HCT116 (cell line): ENCODE results near the gene SELENBP1. TPM values are rescaled to one million over a fixed set of nuclear protein-coding genes. Genes with fewer than 3 reads are reported as not detected.

Source experiments
- ATAC-seq: fragments of 200-7000 bp; cut with Tn5 transposase; 2 replicates; pipeline ENCODE4 v1.9.1; 2020; ENCODE audit warnings: mild to moderate bottlenecking, moderate library complexity
- BruUV-seq: library from RNA; stranded (reverse); fragments of 400-500 nt; replicated peaks from 2 replicates; lab custom pipeline; 2021; lab: Mats Ljungman, UMichigan
- CTCF ChIA-PET: fragments of 300-600 bp; sonication (Branson Sonifier 250); formaldehyde crosslinking; loops from one replicate; lab custom pipeline; 2021; ENCODE audit warnings: antibody characterized with exemption; lab: Charles Lee
- POLR2A ChIA-PET: fragments of 300-600, 350-600 bp; sonication (Branson Sonifier 250); formaldehyde crosslinking; loops from one replicate; lab custom pipeline; 2021; ENCODE audit warnings: antibody characterized with exemption; lab: Charles Lee
- RAD21 ChIA-PET, 2 experiments: fragments of 300-600 bp; sonication (Branson Sonifier 250); formaldehyde crosslinking; loops; one replicate each; lab custom pipeline; 2023; ENCODE audit warnings: low total read pairs in 2 of 2; ENCODE audit not compliant: uncharacterized antibody in 2 of 2, unreplicated experiment in 2 of 2, low non-redundant PET in 1 of 2; lab: Charles Lee
- DNase-seq: peaks from one replicate; pipeline ENCODE4 v3.0.0-alpha.2; 2010; ENCODE audit warnings: low read depth, low spot score
- H2AFZ ChIP-seq: fragments of 200-600 bp; shearing (Covaris generic), sonication (generic); 2 replicates; pipeline ENCODE4 v1.6.1; 2017; ENCODE audit warnings: low read depth, mixed run types, mixed read lengths, antibody characterized with exemption, low read length; ENCODE audit not compliant: poor library complexity, severe bottlenecking
- H3K27ac ChIP-seq: 2 replicates; pipeline ENCODE4 v1.5.1; 2012; ENCODE audit warnings: low read depth, low read length
- H3K27me3 ChIP-seq: fragments of 200-600 bp; sonication (generic); 2 replicates; pipeline ENCODE4 v1.6.1; 2016; ENCODE audit warnings: mixed run types, low read length, mixed read lengths; ENCODE audit not compliant: insufficient read depth
- H3K36me3 ChIP-seq, 2 experiments: fragments of 200-500 bp in 1 of 2; fragments of 200-600 bp in 1 of 2; sonication (Bioruptor generic) in 1 of 2; sonication (generic) in 1 of 2; 2 replicates each; pipeline versions ENCODE4 v1.5.1 to v1.6.1; 2014 to 2016; ENCODE audit warnings: low read length in 2 of 2, inconsistent platforms in 1 of 2, mixed read lengths in 1 of 2, mixed run types in 1 of 2; ENCODE audit not compliant: insufficient read depth in 2 of 2, control insufficient read depth in 1 of 2
- H3K4me1 ChIP-seq, 2 experiments: fragments of 200-600 bp in 1 of 2; sonication (generic) in 1 of 2; 2 replicates each; pipeline versions ENCODE4 v1.5.1 to v1.6.1; 2012 to 2017; ENCODE audit warnings: low read length in 2 of 2, inconsistent platforms in 1 of 2, mild to moderate bottlenecking in 1 of 2, mixed read lengths in 1 of 2, mixed run types in 1 of 2, moderate library complexity in 1 of 2; ENCODE audit not compliant: insufficient read depth in 2 of 2, control insufficient read depth in 1 of 2
- H3K4me2 ChIP-seq: fragments of 200-600 bp; sonication (generic); 2 replicates; pipeline ENCODE4 v1.6.1; 2017; ENCODE audit warnings: mixed run types, low read length, mixed read lengths
- H3K4me3 ChIP-seq, 2 experiments: fragments of 200-600 bp in 1 of 2; sonication (generic) in 1 of 2; replicated peaks in 1 of 2; 2 replicates each; pipeline ENCODE4 v1.5.1; 2011 to 2016; ENCODE audit warnings: low read length in 2 of 2, control low read depth in 1 of 2, low read depth in 1 of 2, mild to moderate bottlenecking in 1 of 2, mixed read lengths in 1 of 2, mixed run types in 1 of 2
- H3K79me2 ChIP-seq: fragments of 200-600 bp; sonication (generic); 2 replicates; pipeline ENCODE4 v1.6.1; 2017; ENCODE audit warnings: mild to moderate bottlenecking, mixed run types, low read length, moderate library complexity, mixed read lengths; ENCODE audit not compliant: insufficient read depth
- H3K9ac ChIP-seq: fragments of 200-600 bp; sonication (generic); 2 replicates; pipeline ENCODE4 v1.6.1; 2016; ENCODE audit warnings: low read length, mixed read lengths
- H3K9me2 ChIP-seq: fragments of 200-600 bp; sonication (generic), shearing (Covaris generic); 2 replicates; pipeline ENCODE4 v1.6.1; 2017; ENCODE audit warnings: mixed run types, mild to moderate bottlenecking, moderate library complexity; ENCODE audit not compliant: insufficient read depth
- H3K9me3 ChIP-seq, 2 experiments: fragments of 200-500 bp in 1 of 2; fragments of 200-600 bp in 1 of 2; sonication (Bioruptor generic) in 1 of 2; sonication (generic) in 1 of 2; 2 replicates each; pipeline ENCODE4 v1.6.1; 2014 to 2017; ENCODE audit warnings: low read length in 2 of 2, mixed read lengths in 2 of 2, inconsistent platforms in 1 of 2, low read depth in 1 of 2, mild to moderate bottlenecking in 1 of 2, mixed run types in 1 of 2, moderate library complexity in 1 of 2; ENCODE audit not compliant: control insufficient read depth in 1 of 2, insufficient read depth in 1 of 2
- H4K20me1 ChIP-seq: fragments of 200-600 bp; sonication (generic), shearing (Covaris generic); 2 replicates; pipeline ENCODE4 v1.6.1; 2017; ENCODE audit warnings: mixed run types, mild to moderate bottlenecking, moderate library complexity; ENCODE audit not compliant: insufficient read depth
- CEBPB ChIP-seq: IDR thresholded peaks from 2 replicates; pipeline ENCODE4 v1.6.1; 2012; ENCODE audit warnings: low read depth
- EGR1 ChIP-seq: IDR thresholded peaks from 2 replicates; pipeline ENCODE4 v1.6.1; 2012; ENCODE audit warnings: low read depth
- ELF1 ChIP-seq: IDR thresholded peaks from 2 replicates; pipeline ENCODE4 v1.6.1; 2012; ENCODE audit warnings: low read depth, borderline replicate concordance
- EZH2 ChIP-seq: fragments of 200-600 bp; sonication (generic); IDR thresholded peaks from 2 replicates; pipeline ENCODE4 v1.6.1; 2017; ENCODE audit warnings: antibody characterized with exemption, mixed run types
- FOSL1 ChIP-seq: IDR thresholded peaks from 2 replicates; pipeline ENCODE4 v1.6.1; 2012; ENCODE audit warnings: low read depth
- JUND ChIP-seq: IDR thresholded peaks from 2 replicates; pipeline ENCODE4 v1.6.1; 2012
- RAD21 ChIP-seq: IDR thresholded peaks from 2 replicates; pipeline ENCODE4 v1.6.1; 2012; ENCODE audit warnings: low read depth, mild to moderate bottlenecking
- SP1 ChIP-seq: IDR thresholded peaks from 2 replicates; pipeline ENCODE4 v1.6.1; 2012; ENCODE audit warnings: low read depth
- TCF7L2 ChIP-seq: IDR thresholded peaks from 2 replicates; pipeline ENCODE4 v1.7.0; 2011; ENCODE audit warnings: borderline replicate concordance, inconsistent platforms; ENCODE audit not compliant: insufficient read depth, insufficient read length; ENCODE audit errors: extremely low read depth
- YY1 ChIP-seq: IDR thresholded peaks from 2 replicates; pipeline ENCODE4 v1.6.1; 2011; ENCODE audit warnings: low read length, low read depth, moderate library complexity, mild to moderate bottlenecking; ENCODE audit not compliant: insufficient replicate concordance; ENCODE audit errors: extremely low read depth
- intact Hi-C: fragments of 100-400 bp; cut with micrococcal nuclease; formaldehyde crosslinking; loops from 2 replicates; pipeline ENCODE4 v1.10.0; 2022
- total RNA-seq: library from RNA; stranded (reverse); gene quantifications from one replicate; pipeline ENCODE4 v1.2.1, GENCODE V29; 2021; ENCODE audit not compliant: unreplicated experiment
- TF ChIP-seq, protein P1 (sequence below): IDR thresholded peaks from 2 replicates; pipeline ENCODE4 v1.6.1; 2012
- TF ChIP-seq, protein P2 (sequence below): IDR thresholded peaks from 2 replicates; pipeline ENCODE4 v1.6.1; 2011; ENCODE audit warnings: mild to moderate bottlenecking, low read length, moderate library complexity; ENCODE audit not compliant: insufficient replicate concordance; ENCODE audit errors: extremely low read depth

SELENBP1 gene
- total RNA-seq, 1 experiment from 2014 or later = 0.42 TPM

DNA sequence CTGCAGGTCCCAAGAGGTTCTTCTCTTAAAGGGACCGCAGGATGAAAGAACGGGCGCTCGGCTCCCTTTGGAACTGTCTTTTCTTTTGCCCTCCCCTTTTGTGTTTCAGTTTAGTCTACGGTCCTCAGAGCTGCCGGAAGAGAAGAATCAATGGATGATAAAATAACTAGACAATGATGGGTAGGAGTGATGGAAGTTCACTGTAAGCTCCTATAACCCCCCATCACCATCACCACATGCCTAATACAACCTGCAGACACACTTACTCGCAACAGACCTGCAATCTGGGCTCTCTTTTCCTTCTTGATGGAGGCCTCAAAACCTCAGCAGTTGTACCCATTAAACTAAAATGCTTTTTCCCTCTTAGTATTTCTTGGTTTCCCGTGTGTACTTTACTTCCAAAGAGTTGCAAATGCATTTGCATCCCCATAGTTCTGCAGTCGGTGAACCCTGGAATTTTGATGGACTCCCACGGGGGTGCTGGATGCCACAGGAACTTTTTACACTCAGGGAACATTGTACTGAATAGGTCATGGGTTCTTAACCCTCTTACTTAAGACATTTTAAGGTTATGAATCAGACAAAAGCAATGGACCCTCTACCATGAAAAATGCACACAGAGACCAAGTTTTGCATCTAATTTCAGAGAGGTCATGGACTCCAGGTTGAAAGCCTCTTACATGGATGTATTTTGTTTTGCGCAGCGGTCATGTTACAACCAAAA lies 24.8 kb downstream of the SELENBP1 start:
- ChIA-PET RAD21 (no interaction called here), CTCF (no interaction called here), POLR2A (no interaction called here)
- peak overlapping the region; percentile 81 for H3K9ac ChIP-seq
- no peaks in the 10 kb centered on the region for H4K20me1 ChIP-seq
- peak overlapping the region; percentile 93 for H3K4me2 ChIP-seq
- peak overlapping the region; percentile 78 for H3K27ac ChIP-seq
- TF ChIP-seq FOSL1 (no peak), ELF1 (no peak), SP1 (0 out of 2 replicates have a peak, but pooled peaks have one; percentile 5), TCF7L2 (peak; percentile 4), YY1 (no peak)
- H3K4me3 ChIP-seq = peak overlapping the region; percentile 10 to 67
- peaks cover 5 to 21% of the 10 kb centered on the region in 2 experiments for H3K4me1 ChIP-seq
- peaks cover 8 to 16% of the 10 kb centered on the region in 2 experiments; a peak in 1 of 4 replicates for H3K36me3 ChIP-seq
- TSS peak; percentile 73 for BruUV-seq
- ATAC-seq (no peak), DNase-seq (no peak)
- peaks cover 0 to 10% of the 10 kb centered on the region in 2 experiments; a peak in 1 of 4 replicates for H3K9me3 ChIP-seq
- H2AFZ ChIP-seq = peak overlapping the region; percentile 76
- no peaks in the 10 kb centered on the region for H3K27me3 ChIP-seq
- H3K9me2 ChIP-seq = no peaks in the 10 kb centered on the region
- intact Hi-C loops = loop anchor here (2.0 kb wide), 1 partner anchor 37 kb away; no protein-coding TSS in a partner anchor
- H3K79me2 ChIP-seq = no peaks in the 10 kb centered on the region

DNA sequence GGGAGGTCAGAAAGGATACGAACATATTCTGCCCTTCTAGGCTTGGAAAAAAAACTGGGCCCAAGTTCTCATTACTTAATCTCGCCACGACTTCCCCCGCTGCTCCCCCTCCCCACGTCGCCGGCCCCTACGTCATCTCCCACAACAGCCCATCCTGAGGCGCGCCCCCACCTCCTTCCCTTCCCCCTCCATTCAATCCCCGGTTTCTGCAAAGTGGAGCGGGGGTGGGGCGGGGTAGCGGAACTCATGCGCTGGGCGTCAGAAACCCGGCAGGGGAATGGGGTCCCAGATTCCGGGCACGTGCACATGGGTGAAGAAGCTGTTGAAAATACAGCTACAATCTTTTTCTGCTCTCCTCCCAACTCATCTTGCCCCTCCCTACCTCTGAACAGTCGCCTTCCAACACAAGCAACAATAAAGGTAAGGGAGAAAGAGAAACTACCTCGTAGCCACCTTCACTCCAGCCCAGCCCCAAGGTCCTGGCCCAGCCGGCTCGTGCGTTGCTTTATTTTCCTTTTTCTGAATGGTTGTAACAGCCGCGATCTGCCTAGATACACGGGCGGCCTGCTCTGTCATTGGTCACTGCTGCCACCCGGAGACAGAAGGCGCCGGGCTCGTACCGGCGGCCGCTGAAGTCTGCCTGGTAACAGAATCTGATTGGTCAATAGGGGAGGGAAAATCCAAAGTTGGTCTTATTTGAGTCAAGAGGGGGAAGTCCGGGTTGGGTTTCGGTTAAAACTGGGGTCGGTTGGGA lies 25.6 kb downstream of the SELENBP1 start, which contains the start of gene RFX5:
Gene RFX5, minus strand, starts transcription at position 484 of the 754 bp plus-strand sequence. CDS start 932 bp downstream, outside the sequence.
- Histone ChIP-seq H3K4me2 (peak within 1 kb of the TSS; percentile 93), H3K9ac (peak within 1 kb of the TSS; percentile 81), H3K9me3 (peaks cover 0 to 3% of the 10 kb centered on the region in 2 experiments; a peak in 1 of 4 replicates), H3K79me2 (no peaks in the 10 kb centered on the region), H3K27me3 (no peaks in the 10 kb centered on the region), H3K36me3 (peaks cover 8 to 16% of the 10 kb centered on the region in 2 experiments; a peak in 1 of 4 replicates), H3K4me1 (peaks cover 5 to 25% of the 10 kb centered on the region in 2 experiments), H3K4me3 (peak within 1 kb of the TSS; percentile 67 to 72), H2AFZ (peak within 1 kb of the TSS; percentile 76), H3K9me2 (no peaks in the 10 kb centered on the region), H4K20me1 (no peaks in the 10 kb centered on the region), H3K27ac (peak within 1 kb of the TSS; percentile 78)
- peak; percentile 98 for DNase-seq
- ChIA-PET POLR2A (no interaction called here), RAD21 (no interaction called here), CTCF (no interaction called here)
- intact Hi-C loops = loop anchor here (2.0 kb wide), 1 partner anchor 36 kb away; no protein-coding TSS in a partner anchor
- BruUV-seq = no TSS peak
- peak; percentile 97 for ATAC-seq
- no peak for TF ChIP-seq CEBPB
- TF ChIP-seq, protein P1, sequence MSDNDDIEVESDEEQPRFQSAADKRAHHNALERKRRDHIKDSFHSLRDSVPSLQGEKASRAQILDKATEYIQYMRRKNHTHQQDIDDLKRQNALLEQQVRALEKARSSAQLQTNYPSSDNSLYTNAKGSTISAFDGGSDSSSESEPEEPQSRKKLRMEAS = peak; percentile 89
- no peak for TF ChIP-seq RAD21
- peak; percentile 61 for TF ChIP-seq EGR1
- peak; percentile 7 for TF ChIP-seq YY1
- TF ChIP-seq, protein P2, sequence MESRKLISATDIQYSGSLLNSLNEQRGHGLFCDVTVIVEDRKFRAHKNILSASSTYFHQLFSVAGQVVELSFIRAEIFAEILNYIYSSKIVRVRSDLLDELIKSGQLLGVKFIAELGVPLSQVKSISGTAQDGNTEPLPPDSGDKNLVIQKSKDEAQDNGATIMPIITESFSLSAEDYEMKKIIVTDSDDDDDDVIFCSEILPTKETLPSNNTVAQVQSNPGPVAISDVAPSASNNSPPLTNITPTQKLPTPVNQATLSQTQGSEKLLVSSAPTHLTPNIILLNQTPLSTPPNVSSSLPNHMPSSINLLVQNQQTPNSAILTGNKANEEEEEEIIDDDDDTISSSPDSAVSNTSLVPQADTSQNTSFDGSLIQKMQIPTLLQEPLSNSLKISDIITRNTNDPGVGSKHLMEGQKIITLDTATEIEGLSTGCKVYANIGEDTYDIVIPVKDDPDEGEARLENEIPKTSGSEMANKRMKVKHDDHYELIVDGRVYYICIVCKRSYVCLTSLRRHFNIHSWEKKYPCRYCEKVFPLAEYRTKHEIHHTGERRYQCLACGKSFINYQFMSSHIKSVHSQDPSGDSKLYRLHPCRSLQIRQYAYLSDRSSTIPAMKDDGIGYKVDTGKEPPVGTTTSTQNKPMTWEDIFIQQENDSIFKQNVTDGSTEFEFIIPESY = no peak
- no peak for TF ChIP-seq EZH2
- peak; percentile 73 for TF ChIP-seq SP1
- no peak for TF ChIP-seq ELF1
- no peak for TF ChIP-seq FOSL1
- TF ChIP-seq TCF7L2 = no peak
- TF ChIP-seq JUND = no peak
